Measurements from ENCODE around the gene CYP46A1.

GRCh38 chr14:99675951-99676350 lies 8.1 kb upstream of the CYP46A1 start:
- TF ChIP-seq GATA2 (IDR thresholded peaks at IDR 0.05; ENCODE audit: low read depth, low read length) (no peak), GATA3 (IDR thresholded peaks at IDR 0.05; ENCODE audit: low read depth, low read length) (no peak)
